Upper lobe of left lung (tissue), 6 donors: ENCODE data around the gene SLC38A9. TPM values are rescaled to one million over a fixed set of nuclear protein-coding genes. Genes with fewer than 3 reads are reported as not detected.

Experiments
- ATAC-seq, 2 donors: fragments of 200-7000 bp; cut with Tn5 transposase; one replicate each; pipeline ENCODE4 v1.9.1; 2022; ENCODE audit warnings: mild to moderate bottlenecking in 2 of 2, moderate library complexity in 2 of 2; ENCODE audit not compliant: low FRiP score in 2 of 2
- DNase-seq, 2 donors: peaks; one replicate each; pipeline ENCODE4 v3.0.0-alpha.2; 2019 to 2020
- H3K27ac ChIP-seq, 4 donors: fragments of 200-600 bp; sonication (generic); one replicate each; pipeline ENCODE4 v1.5.1; 2016 to 2019
- H3K27me3 ChIP-seq, 4 donors: fragments of 200-600 bp; sonication (generic); one replicate each; pipeline ENCODE4 v1.5.1; 2017 to 2019
- H3K36me3 ChIP-seq, 4 donors: fragments of 200-600 bp; sonication (generic); one replicate each; pipeline ENCODE4 v1.5.1; 2016 to 2019
- H3K4me1 ChIP-seq, 4 donors: fragments of 200-600 bp; sonication (generic); one replicate each; pipeline ENCODE4 v1.5.1; 2018 to 2019
- H3K4me3 ChIP-seq, 4 donors: fragments of 200-600 bp; sonication (generic); one replicate each; pipeline ENCODE4 v1.5.1; 2017 to 2019; ENCODE audit warnings: mild to moderate bottlenecking in 2 of 4, moderate library complexity in 1 of 4
- H3K9me3 ChIP-seq, 4 donors: fragments of 200-600 bp; sonication (generic); one replicate each; pipeline ENCODE4 v1.5.1; 2018 to 2019
- CTCF ChIP-seq, 6 experiments: fragments of 450-650 bp in 4 of 6; fragments of 200-600 bp in 2 of 6; sonication (generic) in 2 of 6; IDR thresholded peaks; one replicate each; pipeline ENCODE4 v1.5.1; 2016 to 2019; ENCODE audit warnings: antibody characterized with exemption in 6 of 6
- EP300 ChIP-seq, 4 donors: sonication (generic); formaldehyde crosslinking; IDR thresholded peaks; one replicate each; pipeline ENCODE4 v1.5.1; 2017; ENCODE audit warnings: antibody characterized with exemption in 4 of 4, control low read depth in 2 of 4
- POLR2A ChIP-seq, 4 donors: fragments of 450-650 bp; IDR thresholded peaks; one replicate each; pipeline ENCODE4 v1.5.1; 2016 to 2017; ENCODE audit warnings: antibody characterized with exemption in 4 of 4, mild to moderate bottlenecking in 2 of 4
- POLR2AphosphoS5 ChIP-seq, 2 donors: sonication (generic); formaldehyde crosslinking; IDR thresholded peaks; one replicate each; pipeline ENCODE4 v1.5.1; 2017; ENCODE audit warnings: antibody characterized with exemption in 2 of 2
- WGBS, 2 donors: methylation state at CpG; one replicate each; pipeline ENCODE4 v1.1.5; 2017 to 2018; 5-methylcytosine and 5-hydroxymethylcytosine counted together
- total RNA-seq, 6 donors: library from RNA; depleted of rRNA in 4 of 6; stranded (reverse); fragments of >200 nt in 4 of 6; gene quantifications; one replicate each; pipeline versions ENCODE4 v1.1.0 to v1.2.1, GENCODE V29; 2016 to 2021
- donor health status: DM: no; HTN: no; CAD: no; lungs with moderate emphysema.
- donor health status: DM: no; HTN: yes; CAD: no; lungs with severe emphysema.

Gene SLC38A9
- total RNA-seq, 6 donors from 2014 or later: 14.4 to 41.9 (median 19.9) TPM

DNA sequence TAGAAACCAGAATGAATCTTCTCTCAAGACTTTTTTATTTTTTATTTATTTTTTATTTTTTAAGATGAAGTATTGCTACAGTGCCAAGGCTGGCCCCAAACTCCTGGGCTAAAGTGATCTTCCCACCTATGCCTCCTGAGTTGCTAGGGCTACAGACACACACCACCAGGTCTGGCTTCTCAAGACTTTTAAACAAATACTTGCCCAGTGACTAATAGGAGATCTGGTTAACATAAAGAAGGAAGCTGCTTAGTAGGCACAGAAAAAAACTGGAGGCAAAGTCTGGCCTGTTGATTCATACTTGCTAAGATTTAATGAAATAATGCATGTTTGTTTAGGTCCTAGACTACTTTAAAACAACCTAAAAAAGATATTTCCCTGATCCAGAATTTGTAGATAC is 43.8 kb downstream of the SLC38A9 start:
- DNase-seq: no peak
- H3K9me3 ChIP-seq: no peaks in the 10 kb centered on the region
- no peak for ATAC-seq
- H3K4me1 ChIP-seq: no peaks in the 10 kb centered on the region
- H3K36me3 ChIP-seq: peaks cover 0 to 26% (median 3%) of the 10 kb centered on the region in 4 donors
- no peaks in the 10 kb centered on the region for H3K27me3 ChIP-seq
- TF ChIP-seq POLR2A (IDR thresholded peaks at IDR 0.05): no peak
- TF ChIP-seq POLR2AphosphoS5 (IDR thresholded peaks at IDR 0.05): no peak
- TF ChIP-seq CTCF (IDR thresholded peaks at IDR 0.05): no peak
- TF ChIP-seq EP300 (IDR thresholded peaks at IDR 0.05): no peak
- no peak overlapping the region for H3K4me3 ChIP-seq
- H3K27ac ChIP-seq: no peak overlapping the region

GRCh38 chr5:55667938-55668337 is 44.2 kb downstream of the SLC38A9 start:
- TF ChIP-seq EP300 (IDR thresholded peaks at IDR 0.05): no peak
- no peak for TF ChIP-seq POLR2A (IDR thresholded peaks at IDR 0.05)
- no peak for TF ChIP-seq POLR2AphosphoS5 (IDR thresholded peaks at IDR 0.05)
- no peak for TF ChIP-seq CTCF (IDR thresholded peaks at IDR 0.05)
- Histone ChIP-seq H3K4me3 (no peak overlapping the region), H3K27ac (no peak overlapping the region), H3K9me3 (no peaks in the 10 kb centered on the region), H3K4me1 (no peaks in the 10 kb centered on the region), H3K36me3 (peaks cover 0 to 28% (median 3%) of the 10 kb centered on the region in 4 donors), H3K27me3 (no peaks in the 10 kb centered on the region)
- WGBS, 2 donors: 93 to 100% methylated on average over 3 of the region's 3 CpGs
- no peak for ATAC-seq
- no peak for DNase-seq

DNA sequence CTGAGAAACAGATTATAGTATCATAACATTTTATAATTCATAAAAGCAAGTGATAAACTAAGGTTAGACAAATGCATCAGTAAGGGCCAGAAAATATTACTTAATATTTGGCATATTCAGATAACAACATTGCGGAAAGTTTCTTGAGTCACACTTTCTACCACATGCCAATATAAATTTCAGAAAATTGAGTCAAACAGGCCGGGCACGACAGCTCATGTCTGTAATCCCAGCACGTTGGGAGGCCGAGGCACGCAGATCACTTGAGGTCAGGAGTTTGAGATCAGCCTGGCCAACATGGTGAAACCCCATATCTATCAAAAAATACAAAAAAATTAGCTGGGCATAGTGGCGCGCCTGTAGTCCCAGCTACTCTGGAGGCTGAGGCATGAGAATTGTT is 47.1 kb downstream of the SLC38A9 start:
- Histone ChIP-seq H3K9me3 (no peaks in the 10 kb centered on the region), H3K27ac (no peak overlapping the region), H3K4me3 (no peak overlapping the region), H3K4me1 (no peaks in the 10 kb centered on the region), H3K36me3 (peaks cover 0 to 28% (median 3%) of the 10 kb centered on the region in 4 donors), H3K27me3 (no peaks in the 10 kb centered on the region)
- peak in 1 of 2 donors; percentile 83 for ATAC-seq
- TF ChIP-seq EP300 (IDR thresholded peaks at IDR 0.05): no peak
- WGBS, 2 donors: 81 to 90% methylated on average over 8 of the region's 8 CpGs
- DNase-seq: no peak

DNA sequence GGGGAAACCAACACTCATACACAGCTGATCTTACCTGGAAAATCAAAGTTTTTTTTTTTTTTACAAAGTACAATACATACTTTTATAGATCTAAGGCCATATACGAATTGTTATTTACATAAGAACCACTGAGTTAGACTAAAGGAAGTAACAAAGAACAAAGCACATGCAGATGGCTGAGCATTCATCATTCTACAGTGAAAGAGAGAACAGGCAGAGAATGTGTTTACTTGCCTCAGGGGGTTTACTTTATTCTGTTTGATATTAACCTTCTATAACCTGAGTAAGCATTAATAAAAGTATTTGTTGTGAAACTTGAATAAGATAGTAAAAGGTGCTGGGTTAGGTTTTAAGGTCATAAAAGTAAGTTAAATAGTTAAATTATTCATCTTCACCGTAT is 54.7 kb downstream of the SLC38A9 start:
- no peaks in the 10 kb centered on the region for H3K27me3 ChIP-seq
- H3K27ac ChIP-seq: no peak overlapping the region
- TF ChIP-seq POLR2AphosphoS5 (IDR thresholded peaks at IDR 0.05) (no peak), POLR2A (IDR thresholded peaks at IDR 0.05) (no peak), EP300 (IDR thresholded peaks at IDR 0.05) (no peak), CTCF (IDR thresholded peaks at IDR 0.05) (no peak)
- no peaks in the 10 kb centered on the region for H3K4me1 ChIP-seq
- no peaks in the 10 kb centered on the region for H3K36me3 ChIP-seq
- H3K4me3 ChIP-seq: no peak overlapping the region
- DNase-seq (no peak), ATAC-seq (no peak)
- no peaks in the 10 kb centered on the region for H3K9me3 ChIP-seq
- 62 to 75% methylated on average over 2 of the region's 2 CpGs for WGBS, 2 donors

- Histone ChIP-seq H3K27ac (peak overlapping the region in 2 of 4 donors; percentile 23 to 34), H3K4me3 (no peak overlapping the region), H3K36me3 (no peaks in the 10 kb centered on the region), H3K4me1 (peaks cover 0 to 8% (median 2%) of the 10 kb centered on the region in 4 donors), H3K27me3 (no peaks in the 10 kb centered on the region), H3K9me3 (no peaks in the 10 kb centered on the region)
- 42 to 43% methylated on average over 3 of the region's 3 CpGs for WGBS, 2 donors
- DNase-seq: no peak
- ATAC-seq: no peak
- TF ChIP-seq CTCF (IDR thresholded peaks at IDR 0.05) (no peak), POLR2A (IDR thresholded peaks at IDR 0.05) (no peak), EP300 (IDR thresholded peaks at IDR 0.05) (no peak), POLR2AphosphoS5 (IDR thresholded peaks at IDR 0.05) (no peak)
Observed at GRCh38 chr5:55650386-55650785, 61.7 kb downstream of the SLC38A9 start.
